DMS 273 (cell line): ENCODE measurements around the gene WDR75.

Source experiments
- DNase-seq: peaks from one replicate; lab custom pipeline; 2025; ENCODE audit not compliant: unreplicated experiment; lab: John Stamatoyannopoulos, UW

WDR75 gene

DNA sequence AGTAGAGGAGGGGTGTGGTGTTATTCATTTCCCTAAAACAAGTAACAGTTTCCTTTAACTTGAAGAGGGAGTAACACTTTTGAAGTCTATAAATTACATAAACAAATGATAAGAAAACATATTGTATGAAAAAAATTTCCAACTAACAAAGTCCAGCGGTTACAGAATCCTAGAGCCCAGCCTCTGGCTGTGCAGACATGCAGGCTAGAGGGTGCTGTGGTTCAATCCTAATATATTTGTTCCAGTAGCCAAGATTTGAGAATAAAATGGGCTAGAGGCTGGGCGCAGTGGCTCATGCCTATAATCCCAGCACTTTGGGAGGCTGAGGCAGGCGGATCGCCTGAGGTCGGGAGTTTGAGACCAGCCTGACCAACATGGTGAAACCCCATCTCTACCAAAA, 56.9 kb downstream of the WDR75 start:
- no peak for DNase-seq

DNA sequence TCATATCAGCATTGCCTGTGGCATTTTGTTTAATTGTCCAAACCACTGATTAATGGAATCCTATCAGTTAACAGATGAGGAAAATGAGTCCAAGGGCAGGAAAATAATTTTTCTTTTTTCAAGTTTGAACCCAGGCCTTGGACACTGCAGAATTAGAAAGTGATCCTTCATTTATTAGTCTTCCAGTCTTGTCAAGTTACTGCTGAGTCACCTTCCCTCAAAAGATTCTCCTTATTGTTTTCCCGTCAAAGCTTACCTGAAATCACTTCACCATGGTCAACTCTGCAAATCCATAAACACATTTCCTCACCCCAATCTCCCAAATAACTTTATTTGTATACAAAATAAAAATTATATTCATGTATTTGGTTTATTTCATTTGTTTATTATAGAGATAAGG, 57.9 kb downstream of the WDR75 start:
- no peak for DNase-seq

GRCh38 chr2:189500456-189501160, 59.3 kb downstream of the WDR75 start:
- DNase-seq: no peak

GRCh38 chr2:189501487-189501886, 60.2 kb downstream of the WDR75 start:
- no peak for DNase-seq

GRCh38 chr2:189502714-189503113, 61.4 kb downstream of the WDR75 start:
- DNase-seq: no peak

- no peak for DNase-seq
These were observed 63.0 kb downstream of the WDR75 start for GRCh38 chr2:189504238-189504637.

DNA sequence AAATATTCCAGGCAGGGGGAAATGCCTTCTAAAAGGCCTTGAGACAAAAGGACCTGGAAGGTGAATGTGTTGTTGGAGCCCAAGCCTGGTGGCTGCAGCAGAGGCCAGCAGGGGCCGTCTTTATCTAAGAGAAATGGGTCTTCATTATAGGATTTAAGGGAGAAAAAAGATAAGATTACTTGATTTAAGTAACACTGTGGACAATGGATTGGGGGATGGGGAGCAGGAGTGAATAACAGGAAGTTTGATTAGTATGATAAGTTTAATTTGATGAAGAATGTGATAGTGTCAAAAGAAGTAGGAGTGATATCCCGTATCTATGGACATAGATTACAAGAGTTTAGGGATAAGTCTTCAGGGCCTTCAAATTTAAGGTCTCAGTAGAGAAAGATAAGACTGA, 64.2 kb downstream of the WDR75 start:
- DNase-seq: no peak

DNA sequence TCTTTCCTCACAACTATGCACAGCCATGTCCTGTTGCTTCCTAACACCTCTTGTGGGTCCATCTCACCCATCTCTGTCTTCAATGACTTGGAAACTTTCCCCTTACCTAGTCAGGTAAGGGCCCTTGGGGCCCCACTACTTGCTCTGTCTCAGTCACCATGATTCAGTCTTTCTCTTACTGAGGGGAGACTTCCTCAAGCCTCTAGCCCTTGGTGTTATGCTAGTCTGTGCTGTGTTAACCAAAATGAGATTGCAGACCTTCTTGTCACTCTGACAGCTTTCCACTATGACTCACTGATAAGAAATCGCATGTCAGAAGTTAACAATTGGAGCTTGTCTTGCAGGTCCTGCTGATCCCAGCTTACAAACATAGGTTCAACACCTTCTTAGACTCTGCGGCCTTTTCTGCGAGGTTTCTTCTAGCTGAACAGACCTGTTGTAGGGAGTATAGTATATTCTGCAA, 65.3 kb downstream of the WDR75 start:
- DNase-seq: no peak

DNA sequence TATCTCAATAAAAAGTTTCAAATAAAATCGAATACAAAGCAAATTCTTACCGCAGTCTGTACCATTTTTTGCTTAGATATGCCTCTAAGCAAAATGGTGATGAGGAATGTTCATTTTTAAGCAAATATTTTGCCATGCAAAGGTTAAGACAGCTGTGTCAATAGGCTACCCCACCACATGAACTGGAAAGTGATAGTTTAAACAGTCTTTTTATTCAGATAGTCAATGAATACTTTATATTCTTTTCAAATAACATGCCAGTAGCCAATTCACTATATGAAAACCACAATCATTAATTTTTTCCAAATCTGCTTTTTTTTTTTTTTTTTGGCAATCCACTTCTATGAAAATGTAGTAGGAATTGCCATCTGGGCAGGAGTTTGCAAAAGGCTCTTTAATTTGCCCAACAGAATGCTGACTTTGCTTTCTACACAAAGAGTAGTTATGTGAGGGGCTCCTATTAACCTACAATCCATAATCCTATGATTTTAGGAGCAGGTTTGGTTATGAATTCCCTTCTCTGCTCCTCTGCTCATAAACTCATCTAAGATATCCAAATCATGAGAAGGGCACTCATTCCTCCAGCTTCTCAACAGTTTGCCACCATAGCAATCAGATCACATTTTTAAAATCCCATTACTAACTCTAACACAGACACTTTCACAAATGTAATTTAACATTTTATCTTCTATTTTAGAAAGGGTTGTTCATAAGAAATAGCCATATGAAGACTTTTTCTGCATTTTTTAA, 70.1 kb downstream of the WDR75 start:
- no peak for DNase-seq

- DNase-seq: no peak
These were observed 70.7 kb downstream of the WDR75 start for GRCh38 chr2:189511960-189512319.

DNA sequence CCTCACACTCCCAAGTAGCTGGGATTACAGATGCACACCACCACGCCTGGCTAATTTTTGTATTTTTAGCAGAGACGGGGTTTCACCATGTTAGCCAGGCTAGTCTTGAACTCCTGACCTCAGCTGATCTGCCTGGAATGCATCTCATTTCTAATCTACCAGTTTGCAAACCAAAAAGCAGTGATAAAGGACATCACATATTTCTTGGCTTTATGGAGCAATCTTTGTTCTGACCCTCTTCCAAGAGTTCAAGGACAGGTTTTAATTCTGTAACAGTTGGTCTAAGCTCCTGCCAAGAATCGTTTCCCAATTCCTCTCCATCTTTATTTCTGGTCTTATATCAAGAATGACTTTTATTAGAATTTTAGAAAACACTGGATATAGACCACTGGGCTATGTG, 71.6 kb downstream of the WDR75 start:
- no peak for DNase-seq

DNA sequence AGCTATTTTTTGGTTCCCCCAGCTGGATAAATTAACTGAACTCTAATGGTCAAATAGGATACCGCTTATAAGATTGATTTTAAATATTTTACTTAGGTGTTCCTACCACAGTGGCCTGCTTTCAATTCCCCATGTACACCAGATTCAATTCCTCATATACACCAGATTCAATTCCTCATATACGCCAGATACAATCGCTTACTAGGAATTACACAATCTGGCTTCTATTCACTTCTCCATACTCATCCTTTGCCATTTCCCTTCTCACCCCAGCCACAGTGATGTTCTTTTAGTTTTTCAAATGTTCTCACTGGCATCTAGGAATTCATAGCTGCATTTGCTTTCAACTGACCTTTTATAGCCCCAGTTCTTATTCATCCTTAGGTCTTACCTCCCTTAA, 72.8 kb downstream of the WDR75 start:
- no peak for DNase-seq

GRCh38 chr2:189515264-189515663, 74.0 kb downstream of the WDR75 start:
- DNase-seq: no peak

DNA sequence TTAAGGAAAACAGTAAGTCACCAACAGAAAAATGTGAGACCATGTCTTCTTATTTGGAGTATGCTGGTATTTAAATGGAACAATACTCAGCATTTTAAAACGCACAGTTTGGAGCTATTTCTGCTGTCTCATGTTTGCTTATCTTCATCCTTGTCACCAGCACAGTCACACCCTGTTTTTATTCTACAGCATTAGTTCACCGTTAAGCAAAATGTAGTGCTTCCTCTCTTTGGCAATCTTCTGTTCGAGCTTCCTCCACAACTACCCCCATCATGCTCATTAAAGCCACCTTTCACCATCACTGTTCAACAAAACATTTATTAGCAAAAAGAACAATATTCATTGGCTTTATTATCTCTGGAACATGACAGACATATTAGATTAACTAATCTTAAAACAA, 75.3 kb downstream of the WDR75 start:
- no peak for DNase-seq

DNA sequence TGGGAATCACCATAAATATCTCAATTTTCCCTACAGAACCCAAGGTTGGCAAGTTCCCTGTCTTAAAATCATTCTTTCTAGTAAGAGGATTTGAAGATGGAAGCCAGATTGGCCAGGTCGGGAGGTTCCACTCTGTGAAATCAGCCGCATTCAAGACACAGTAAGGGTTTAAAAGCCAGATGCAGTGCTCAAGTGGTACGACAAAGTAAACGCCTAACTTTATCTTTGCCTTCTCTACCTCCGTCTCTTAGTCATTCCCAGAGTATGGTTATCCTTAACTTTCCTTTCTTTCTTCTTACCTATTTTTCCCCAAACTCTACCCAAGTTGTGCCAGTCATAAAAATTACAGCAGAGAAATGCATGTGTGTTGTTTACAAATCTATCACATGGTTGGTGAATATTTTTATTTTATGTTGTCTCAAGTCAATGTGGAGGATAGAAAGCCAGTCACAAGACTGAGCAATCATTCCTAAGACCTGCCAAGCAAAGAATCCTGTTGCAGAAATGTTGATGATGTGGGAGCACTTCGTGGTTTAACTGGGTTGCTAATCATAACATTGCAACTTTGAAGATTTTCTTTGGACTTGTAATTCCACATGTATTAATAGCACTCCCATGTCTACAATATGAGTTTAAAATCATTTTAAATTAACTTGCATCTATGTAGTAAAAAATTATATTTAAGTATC, 76.7 kb downstream of the WDR75 start:
- DNase-seq: no peak

DNA sequence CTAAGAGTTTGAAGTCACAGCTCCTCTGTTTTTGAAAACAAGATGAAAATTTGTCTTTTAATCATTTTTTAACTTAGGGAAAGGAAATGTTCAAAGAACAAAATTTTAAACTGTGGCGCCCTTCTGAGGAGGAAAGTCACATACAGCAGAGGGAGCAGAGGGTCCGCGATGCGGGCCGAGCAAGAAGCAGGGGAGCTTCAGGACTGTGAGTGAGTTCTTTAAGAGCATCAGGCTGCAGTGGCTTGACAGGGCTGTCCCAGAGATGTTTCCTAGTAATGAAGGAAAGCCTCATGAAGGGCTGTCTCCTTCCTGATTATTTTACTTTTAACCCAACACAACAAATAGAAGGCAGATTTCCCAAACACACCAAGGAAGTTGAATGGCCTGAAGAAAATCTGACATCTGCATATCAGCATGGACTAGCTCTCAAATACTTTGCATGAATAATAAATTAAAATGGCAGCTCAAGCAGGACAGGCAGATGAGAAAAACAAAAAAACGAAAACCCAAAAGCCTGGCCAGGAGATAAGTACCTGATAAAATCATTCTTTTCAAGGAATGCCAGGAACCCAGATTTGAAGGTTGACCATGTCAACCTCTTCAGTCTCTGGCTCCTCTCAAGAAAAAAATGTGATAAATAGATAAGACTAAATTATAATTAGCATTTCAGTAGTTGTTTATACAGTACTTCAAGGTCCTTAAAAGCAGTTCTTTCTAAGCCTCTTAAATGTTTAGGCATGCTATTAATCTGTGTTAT, 78.5 kb downstream of the WDR75 start:
- no peak for DNase-seq

DNA sequence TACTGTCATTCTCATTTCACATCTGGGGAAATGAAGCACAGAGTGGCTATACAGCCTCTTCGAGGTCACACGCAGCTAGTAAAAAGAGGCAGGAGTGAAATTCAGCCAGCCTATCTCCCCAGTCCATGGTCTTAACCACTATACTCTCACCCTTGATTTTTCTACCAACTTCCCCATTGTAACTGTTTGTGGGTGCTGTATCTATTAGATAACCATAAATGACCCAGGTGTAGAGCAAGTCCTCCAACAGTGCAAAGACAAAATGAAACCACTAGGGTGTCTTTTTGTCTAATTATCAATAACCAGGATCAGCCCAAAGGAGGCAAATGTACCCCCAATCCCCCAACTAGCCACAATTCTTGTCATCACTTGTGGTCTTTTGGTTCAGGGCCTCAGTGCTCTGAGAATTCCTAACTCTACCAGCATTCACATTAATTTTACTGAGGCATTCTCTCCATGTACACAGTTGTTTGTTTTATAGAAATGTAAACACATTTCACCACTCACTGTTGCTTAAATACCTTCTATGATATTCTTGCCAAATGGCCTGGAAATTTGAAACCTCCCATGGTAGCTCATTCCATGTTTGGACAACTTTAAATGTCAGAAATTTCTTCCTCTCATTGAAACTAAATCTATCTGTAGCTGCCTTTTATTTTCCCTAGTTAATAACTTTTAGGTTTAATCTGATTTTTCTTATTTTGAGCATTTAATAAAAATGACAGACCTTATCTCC, 80.6 kb downstream of the WDR75 start:
- DNase-seq: no peak

- DNase-seq: no peak
These were observed 81.3 kb downstream of the WDR75 start for GRCh38 chr2:189522435-189523151.

DNA sequence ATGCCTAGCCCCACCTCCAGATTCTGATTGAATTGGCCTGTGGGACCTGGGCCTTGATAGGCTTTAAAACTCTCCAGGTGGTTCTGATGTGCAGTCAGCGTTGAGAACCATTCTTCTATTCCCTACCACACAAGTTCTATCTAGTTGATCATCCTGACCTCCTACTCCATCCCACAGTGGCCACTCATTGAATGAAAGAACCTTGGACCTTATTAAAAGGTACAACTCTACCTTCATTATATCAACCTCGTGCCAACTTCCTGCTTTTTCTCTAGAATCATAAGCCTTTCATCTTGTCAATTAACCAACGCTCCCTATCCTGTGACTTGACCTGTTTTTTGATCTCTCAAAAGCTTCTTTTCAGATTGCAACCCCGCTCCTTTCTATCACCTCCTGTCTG, 83.5 kb downstream of the WDR75 start:
- no peak for DNase-seq
